CD4-positive, alpha-beta T cell treated with Interleukin-21 for 1 hour (primary cell): ENCODE results near the gene NOX4.
"Not testable (repeated sequence)": the region's sequence is repeated elsewhere in the genome, so short reads cannot be mapped to it uniquely, and the experiment has no call there.

Source experiments
- DNase-seq: peaks from one replicate; pipeline ENCODE4 v3.0.0-alpha.2; 2020

NOX4 gene

DNA sequence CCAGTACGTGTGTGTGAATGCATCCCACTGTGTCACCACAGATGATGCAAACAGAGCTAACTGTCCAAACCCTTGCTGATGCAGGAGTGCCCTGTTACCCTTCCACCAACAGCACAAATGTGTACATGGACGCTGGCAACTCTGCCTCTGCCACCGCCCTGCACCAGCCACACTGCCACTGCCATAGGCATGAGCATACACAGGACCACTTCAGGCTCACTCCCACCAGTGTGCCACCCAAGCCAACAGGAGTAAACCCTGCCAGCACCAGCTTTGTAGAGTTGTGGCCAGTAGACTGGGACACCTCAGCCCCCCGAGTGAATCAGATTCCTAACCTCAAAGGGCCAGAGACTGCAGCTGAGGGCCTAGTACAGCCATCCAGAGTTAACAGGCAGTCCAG, 34.0 kb downstream of the NOX4 start:
- no peak for DNase-seq

DNA sequence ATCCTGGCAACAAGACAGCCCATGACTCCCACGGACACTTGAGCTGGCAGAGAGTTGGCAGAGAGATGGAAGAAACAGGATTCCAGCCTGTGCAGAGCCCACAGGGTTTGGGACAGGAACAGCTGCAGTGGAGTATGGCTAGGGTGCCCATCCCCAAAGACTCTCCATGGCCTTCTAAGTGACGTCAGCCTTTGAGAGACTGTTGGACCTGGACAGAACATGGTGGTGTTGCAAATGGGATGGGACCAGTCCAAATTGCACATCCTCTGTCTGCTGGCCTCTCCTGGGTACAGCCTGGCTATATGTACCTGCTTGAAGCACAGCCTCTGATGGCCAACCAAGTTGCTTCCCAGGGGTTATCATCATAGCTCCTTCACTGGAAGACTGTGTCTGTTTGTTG, 34.5 kb downstream of the NOX4 start:
- DNase-seq: no peak

DNA sequence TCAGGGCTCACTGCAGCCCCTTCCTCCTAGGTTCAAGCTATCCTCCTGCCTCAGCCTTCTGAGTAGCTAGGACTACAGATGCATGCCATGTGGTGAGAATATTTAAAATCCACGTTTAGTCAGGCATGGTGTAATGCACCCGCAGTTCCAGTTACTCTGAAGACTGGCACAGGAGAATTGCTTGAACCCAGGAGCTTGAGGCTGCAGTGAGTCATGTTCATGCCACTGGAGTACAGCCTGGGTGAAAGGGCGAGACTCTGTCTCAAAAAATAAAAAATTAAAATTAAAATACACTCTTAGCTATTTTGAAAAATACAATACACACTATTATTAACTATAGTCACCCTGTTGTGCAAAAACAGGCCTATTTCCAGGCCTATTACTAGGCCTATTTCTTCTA, 38.4 kb downstream of the NOX4 start:
- no peak for DNase-seq

DNA sequence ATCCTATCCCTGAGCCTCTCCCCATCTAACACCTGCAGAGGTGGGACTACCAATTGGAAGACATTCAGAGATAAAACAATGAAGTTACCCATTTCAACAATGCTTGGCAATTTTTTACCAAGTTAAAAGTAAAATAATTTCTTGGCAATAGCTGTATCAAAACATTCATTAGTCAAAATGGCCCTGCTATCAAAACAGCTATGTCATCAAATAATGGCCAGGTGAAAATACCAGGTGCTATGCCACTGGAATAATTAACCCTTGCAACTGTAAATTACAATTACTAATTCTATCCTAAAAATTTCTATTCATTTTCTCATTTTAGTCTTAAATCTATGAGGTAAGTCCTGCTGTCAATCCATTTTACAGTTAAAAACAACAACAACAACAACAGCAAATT, 43.3 kb downstream of the NOX4 start:
- no peak for DNase-seq

DNA sequence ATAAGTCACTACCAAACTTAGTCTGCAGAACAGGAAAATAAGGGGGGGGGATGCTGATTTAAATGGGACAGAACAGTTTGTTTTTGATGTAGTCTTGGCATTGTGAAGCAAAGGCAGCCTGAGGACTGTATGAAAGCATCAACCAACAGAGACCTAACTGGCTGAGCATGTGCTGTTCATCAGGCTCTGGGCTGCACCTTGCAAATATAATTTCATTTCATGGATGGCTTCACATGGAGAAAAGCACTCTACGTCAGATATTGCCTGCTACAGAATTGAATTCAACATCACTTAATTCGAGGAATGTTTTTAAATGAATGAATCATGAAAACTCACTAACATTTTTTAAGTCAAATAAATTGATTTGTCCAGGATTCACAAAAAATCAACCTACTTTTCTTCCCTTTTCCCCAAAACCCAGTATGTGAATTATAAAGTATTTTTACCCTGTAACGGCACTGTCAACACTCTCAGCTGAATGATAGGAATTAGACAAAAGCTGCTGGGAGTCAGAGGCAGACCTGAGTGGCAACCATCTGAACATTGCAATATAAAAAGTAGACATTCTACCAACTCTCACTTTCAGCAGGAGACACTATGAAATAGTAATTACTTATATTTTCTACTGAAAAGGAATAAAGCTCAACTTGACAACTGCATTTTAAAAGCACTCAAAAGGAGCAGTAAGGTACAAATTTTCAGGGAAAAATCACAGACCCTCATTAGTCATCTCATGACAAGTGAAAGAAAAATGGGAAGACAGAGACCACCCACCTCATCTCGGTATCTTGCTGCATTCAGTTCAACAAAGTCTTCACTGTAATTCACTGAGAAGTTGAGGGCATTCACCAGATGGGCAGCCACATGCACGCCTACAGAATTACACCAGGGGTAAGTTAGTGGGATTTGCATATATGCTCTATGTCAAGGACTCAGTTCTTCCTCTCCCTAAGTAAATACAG, 47.5 kb downstream of the NOX4 start:
- no peak for DNase-seq

DNA sequence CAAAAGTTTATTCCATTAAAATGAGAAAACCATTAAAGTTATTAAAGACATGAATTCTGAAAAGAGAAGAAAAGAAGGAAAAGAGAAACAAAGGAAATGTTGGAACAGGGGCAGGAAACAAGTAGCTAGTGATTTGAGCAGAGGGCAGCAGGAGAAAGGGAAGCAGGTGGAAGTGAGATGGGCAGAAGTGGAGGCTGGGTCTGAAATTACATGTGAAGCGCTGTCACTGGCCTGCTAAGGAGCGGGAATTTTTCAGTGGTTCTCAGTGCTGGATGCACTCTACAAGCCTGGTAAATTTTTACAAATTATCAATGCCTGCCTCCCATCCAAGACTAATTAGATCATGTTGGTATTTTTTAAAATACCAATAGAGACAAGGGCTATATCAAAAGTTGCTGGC, 48.4 kb downstream of the NOX4 start:
- no peak for DNase-seq

DNA sequence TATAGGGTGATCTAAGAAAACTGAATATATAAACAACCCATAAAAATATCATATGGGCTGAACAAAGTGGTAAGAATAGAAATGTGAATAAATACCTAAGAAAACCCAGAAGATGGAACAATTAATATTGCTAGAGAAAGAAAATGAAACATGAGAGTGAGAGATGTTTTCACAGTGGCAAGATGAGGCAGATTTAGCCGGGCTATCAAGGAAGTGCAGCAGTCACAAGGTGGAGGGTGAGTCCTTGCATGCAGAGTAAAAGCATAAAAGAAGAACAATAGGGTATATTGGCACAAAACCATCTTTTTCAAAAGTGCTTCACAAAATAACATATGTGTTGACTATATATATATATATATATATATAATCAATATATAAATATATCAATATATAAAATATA, 49.6 kb downstream of the NOX4 start:
- DNase-seq: no peak

DNA sequence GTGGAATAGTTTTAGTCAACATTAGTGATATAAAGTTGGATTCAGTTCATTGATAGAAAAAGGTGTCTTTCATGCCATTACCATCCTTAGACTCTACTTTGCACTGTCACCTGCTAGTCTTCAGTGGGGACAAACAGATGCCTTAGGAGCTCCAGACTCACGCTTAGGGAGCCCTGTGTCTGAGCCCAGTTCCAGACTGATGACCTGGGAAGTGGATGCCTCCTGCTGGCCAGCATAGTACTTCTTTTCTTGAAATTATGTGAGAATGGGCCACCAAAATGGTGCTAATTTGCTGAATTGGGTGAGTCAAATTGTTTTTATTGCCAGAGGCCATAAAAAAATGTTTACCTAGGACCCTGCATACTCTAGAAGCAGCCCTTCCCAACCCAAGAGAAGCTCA, 53.9 kb downstream of the NOX4 start:
- no peak for DNase-seq

DNA sequence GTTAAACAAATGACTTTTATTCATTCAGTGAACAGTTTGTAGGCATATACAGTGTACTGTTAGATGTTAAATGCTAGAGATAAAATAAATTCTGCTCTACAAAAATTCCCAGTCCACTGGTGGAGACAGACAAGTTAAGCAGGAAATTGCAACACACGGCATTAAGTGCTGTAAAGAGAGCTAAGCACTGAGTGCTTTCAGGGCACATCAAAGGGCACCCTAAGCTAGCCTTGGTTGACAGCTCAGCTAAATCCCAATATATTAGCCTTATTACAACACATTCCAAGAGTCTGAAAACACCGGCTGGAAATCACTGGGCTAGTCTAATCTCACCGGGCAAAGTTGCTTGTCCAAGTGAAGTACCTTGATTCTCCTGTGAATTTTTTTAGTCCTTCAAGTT, 55.1 kb downstream of the NOX4 start:
- DNase-seq: no peak

DNA sequence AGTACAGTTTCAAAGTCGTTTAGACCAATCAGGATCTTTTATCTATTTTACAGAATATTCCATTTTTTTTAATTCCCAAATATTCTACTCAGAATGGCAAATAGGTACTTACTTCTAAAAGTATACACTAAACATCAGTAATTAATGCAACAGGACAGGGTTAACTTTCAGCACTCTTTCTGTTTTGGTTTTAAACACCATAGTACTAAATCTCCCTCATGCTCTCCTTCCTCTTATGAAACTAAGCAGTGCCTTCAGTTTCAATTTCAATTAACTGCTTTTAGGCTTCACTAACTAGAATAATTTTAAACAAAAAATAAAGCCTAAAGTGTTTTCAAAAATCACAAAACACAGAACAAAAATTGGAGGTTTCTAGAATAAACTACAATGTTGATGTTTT, 57.9 kb downstream of the NOX4 start:
- no peak for DNase-seq

DNA sequence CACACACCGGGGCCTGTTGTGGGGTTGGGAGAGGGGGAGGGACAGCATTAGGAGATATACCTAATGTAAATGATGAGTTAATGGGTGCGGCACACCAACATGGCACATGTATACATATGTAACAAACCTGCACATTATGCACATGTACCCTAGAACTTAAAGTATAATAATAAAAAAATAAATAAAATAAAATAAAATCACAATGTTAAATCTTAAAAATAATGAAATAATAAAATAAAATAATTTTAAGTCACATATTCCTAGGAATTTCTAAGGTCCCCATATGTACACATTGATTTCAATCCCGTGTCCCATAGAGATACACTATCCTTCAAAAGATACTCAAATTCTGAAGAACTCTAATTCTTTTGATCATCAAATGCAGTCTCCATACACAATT, 59.0 kb downstream of the NOX4 start:
- not testable (repeated sequence) for DNase-seq

DNA sequence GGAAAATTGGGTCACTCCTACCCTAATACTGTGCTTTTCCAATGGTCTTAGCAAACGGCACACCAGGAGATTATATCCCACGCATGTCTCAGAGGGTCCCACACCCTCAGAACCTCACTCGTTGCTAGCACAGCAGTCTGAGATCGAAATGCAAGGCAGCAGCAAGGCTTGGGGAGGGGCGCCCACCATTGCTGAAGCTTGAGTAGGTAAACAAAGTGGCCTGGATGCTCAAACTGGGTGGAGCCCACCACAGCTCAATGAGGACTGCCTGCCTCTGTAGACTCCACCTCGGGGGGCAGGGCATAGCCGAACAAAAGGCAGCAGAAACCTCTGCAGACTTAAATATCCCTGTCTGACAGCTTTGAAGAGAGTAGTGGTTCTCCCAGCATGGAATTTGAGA, 64.7 kb downstream of the NOX4 start:
- not testable (repeated sequence) for DNase-seq

DNA sequence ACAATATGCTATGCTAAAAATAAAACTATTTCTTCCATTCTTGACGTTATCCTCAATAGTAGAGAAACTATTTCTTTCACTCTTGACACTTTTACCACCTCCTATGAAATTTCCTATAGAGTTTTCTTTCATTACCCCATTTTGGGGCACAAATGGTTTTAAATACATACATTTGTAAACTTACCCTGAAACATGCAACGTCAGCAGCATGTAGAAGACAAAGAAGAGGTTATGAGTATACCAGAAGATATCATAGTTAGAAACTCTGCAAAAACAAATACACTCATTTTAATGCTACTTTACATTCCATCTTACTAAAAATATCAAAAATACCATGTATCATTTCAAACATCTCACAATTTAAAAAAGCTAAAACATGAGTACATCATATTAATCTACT, 69.5 kb downstream of the NOX4 start:
- DNase-seq: no peak

DNA sequence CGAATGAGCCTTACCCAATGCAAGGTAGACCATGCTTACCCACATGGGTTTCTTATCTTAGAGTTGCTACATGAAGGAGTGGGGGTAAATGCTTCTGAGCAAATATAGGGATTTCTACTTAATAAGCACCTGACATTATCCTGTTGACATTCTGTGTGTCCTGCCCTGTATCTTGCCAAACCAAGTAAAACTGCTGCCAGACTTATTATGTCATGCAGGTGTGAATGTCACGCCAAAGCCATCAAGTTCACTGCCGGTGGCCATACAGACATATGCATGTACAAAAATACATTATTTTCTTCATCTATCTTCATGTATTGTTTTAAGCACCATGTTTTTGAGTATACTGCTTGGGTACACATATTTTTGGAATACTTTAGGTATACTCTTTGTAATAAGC, 70.2 kb downstream of the NOX4 start:
- no peak for DNase-seq

DNA sequence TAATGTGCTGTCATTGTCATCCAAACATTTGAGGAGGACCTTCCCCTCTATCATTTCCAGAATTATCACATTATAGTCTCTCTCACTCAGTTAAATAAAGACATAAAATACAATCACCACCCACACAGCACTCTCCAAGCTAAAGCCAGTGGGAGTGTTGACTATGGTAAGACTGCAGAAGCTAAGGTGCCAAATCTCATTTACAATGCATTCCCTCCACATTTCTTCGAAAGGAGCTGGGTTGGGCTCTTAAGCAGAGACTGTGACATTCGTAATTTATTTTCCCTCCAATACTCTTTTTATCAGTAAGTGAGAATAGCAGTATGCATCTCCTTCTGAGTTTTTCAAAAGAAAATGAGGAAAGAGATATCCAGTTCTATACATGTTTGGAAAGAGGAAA, 74.2 kb downstream of the NOX4 start:
- no peak for DNase-seq

DNA sequence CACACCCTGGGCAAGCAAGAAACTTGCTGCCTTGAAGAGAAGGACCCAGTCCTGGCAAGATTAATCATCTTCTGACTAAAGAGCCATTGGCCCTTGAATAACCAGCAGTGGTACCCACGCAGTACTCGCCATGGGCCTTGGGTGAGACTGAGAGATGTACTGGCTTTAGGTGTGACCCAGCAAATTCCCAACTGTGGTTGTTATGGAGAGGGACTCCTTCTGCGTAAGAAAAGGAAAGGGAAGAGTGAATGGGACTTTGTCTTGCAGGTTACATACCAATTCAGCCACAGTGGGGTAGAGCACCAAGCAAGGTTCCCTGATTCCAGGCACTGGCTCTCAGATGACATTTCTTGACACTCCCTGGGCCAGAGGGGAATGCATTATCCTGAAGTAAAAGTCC, 80.1 kb downstream of the NOX4 start:
- not testable (repeated sequence) for DNase-seq

DNA sequence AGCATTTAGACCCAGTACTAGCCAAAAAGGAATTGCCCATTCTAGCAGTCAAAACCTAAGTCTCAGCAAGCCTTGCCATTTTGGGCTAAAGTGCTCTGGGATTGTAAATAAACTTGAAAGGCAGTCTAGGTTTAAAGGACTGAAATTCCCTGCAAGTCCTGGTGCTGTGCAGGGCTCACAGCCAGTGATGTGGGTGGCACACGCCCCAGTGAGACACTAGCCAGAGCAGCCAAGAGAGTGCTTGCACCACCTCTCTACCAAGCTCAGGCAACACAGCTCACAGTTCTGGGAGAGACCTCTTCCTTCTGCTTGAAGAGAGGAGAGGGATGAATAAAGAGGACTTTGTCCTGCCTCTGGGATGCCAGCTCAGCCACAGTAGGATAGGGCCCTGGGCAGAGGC, 80.5 kb downstream of the NOX4 start:
- DNase-seq: not testable (repeated sequence)

DNA sequence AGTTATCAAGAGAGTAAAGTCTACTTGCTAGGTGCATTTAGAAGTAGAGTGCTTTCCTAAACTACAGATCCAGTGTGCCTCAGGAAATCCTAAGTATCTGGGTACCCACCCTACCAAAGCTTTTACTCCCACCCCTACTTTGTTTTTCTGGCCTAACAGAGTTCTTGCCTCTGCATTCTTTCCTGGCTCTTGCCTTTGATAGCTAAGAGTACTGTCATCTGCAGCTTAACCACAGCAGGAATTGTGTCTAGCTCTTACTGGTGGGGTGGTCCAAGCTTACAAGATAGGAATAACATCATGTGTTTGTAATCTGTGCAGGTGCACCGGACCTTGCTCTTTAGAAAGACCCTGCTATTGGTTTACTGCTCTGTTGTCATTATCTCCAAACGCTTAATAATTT, 82.7 kb downstream of the NOX4 start:
- DNase-seq: not testable (repeated sequence)

DNA sequence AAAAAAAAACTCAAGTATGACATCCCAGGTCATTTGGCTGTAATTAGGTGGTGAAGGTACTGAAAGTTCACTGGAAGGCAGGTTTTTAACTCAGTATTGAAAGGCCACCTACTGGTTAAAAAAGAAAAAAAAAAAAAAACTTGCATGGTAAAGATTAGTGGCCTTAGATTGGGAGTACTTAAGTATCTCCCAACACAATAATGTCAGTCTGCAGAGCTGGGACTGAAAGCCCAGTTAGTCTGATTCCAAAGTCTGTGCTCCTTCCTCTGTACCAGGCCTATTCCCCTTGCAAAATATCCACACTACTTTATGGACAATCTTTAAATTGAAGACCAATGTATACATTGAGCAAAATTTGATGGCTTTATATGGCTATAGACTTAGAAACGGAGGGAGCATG, 85.5 kb downstream of the NOX4 start:
- DNase-seq: no peak

DNA sequence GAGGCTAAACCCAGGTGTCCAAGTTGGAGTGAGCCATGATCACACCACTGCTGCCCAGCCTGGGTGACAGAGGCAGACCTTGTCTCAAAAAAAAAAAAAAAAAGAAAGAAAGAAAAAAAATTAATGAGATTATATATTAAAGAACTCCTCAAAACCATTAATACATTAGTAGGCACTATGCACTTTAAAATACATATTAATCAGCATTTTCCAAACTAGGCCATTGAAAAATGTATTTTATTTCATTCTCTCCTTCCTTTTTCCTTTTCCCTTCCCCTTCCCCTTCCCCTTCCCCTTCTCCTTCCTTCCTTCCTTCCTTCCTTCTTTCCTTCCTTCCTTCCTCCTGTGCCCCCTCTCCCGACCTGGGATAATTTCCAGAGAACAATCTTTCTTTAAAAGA, 99.5 kb downstream of the NOX4 start:
- not testable (repeated sequence) for DNase-seq

DNA sequence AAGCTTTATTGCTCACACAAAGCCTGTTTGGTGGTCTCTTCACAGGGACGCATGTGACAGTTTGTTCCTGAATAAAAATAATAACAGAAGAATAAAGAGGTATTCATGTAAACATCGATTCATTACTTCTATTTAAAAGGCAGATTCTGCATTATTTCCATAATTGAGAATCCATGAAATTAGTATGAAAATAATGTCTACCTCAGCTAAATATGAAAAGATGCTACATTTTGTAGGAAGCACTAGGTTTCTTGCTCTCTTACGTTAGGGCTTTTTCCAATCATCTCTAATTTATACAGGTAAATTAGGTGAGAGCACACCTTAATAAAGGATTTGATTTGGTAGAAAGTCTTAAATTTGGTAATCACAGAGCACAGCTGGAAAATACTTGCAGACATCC, 103.7 kb downstream of the NOX4 start:
- DNase-seq: not testable (repeated sequence)

DNA sequence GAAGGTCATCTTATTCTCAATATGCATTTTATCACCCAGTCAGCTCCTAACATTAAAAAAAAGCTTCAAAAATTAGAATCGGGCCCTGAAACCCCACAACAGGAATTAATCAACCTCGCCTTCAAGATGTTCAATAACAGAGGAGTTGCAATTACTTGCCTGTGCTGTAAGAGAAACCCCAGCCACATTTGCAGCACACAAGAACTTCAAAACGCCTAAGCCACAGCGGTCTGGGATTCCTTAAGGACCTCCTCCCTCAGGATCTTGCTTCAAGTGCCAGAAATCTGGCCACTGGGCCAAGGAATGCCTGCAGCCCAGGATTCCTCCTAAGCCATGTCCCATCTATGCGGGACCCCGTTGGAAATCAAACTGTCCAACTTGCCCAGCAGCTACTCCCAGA, 108.2 kb downstream of the NOX4 start:
- DNase-seq: not testable (repeated sequence)

DNA sequence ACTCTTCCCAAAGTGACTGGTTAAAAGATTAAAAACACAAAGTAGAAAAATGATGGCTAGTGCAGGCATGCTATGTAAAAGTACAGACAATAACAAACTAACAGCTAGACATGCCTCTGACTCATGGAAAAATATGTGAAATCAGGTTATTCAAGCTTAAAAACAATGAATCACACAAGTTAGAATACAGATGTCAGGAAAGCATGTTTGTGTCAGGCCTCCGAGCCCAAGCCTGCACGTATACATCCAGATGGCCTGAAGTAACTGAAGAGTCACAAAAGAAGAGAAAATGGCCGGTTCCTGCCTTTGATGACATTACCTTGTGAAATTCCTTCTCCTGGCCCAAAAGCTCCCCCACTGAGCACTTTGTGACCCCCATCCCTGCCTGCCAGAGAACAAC, 110.1 kb downstream of the NOX4 start:
- DNase-seq: no peak

DNA sequence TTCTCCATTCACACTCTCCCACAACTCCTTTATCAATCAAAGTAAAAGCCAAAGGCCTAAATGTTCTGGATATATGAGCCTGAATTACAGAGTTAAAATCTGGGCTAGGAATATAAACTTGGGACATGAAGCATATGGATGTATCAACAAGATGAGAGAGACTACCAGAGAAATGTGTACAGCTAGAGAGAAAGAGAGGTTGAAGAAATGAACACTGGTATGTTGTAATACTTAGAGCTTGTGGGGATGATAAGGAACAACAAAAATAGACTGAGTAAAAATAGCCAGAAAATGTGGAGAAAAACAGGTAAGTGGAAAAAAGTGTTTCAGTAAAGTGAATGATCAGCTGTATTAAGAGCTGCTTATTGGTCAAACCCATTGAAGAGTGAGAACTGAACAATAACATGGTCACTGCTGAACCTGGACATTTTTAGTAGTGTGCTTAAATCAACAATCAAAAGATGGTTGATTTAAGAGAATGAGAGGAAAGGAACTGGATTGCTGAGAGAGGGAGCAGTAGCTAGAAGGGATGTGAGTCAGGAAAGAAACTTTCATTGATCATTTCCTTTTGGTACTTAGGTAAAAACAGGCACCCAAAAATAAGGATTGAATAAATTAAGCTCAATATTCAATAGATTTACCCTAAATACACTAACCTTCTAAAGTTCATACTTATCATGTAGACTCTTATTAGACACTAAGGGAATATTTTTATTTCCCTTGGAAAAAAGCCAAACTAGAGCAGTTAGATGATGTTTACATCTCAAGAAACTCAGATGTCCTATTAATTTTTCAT, 111.0 kb downstream of the NOX4 start:
- not testable (repeated sequence) for DNase-seq
